ENCODE results near the gene IQSEC3.

IQSEC3 gene

GRCh38 chr12:202081-202731 lies 135.6 kb downstream of the IQSEC3 start:
- H3K79me2 ChIP-seq (ENCODE audit: control insufficient read depth, insufficient read depth, low read length), result no peaks in the 10 kb centered on the region
- no peak overlapping the region for H3K4me3 ChIP-seq (ENCODE audit: low read length)
- no peak overlapping the region for H3K27ac ChIP-seq (ENCODE audit: low read depth, low read length)
- H2AK5ac ChIP-seq (ENCODE audit: low read length), result no peak overlapping the region
- H4K8ac ChIP-seq (ENCODE audit: low read depth, low read length), result no peak overlapping the region
- no peak overlapping the region for H3K4ac ChIP-seq (ENCODE audit: low read depth, low read length)
- H2BK5ac ChIP-seq (ENCODE audit: low read length), result no peak overlapping the region
- no CpG with 5 or more reads among the region's 15 CpGs for WGBS (ENCODE audit: extremely low coverage, insufficient coverage, low lambda C conversion rate)
- H3K18ac ChIP-seq (ENCODE audit: low read length), result no peak overlapping the region
- no peak overlapping the region for H3K4me2 ChIP-seq (ENCODE audit: low read length)
- peaks cover 12% of the 10 kb centered on the region for H3K27me3 ChIP-seq (ENCODE audit: insufficient read depth, low read length, poor library complexity)
- H3K36me3 ChIP-seq (ENCODE audit: control insufficient read depth, insufficient read depth, low read length), result no peaks in the 10 kb centered on the region
- H2BK120ac ChIP-seq (ENCODE audit: low read depth, low read length), result no peak overlapping the region
- H3K9ac ChIP-seq (ENCODE audit: low read length), result no peak overlapping the region
- H3K23ac ChIP-seq (ENCODE audit: low read length), result no peak overlapping the region
- H3K56ac ChIP-seq (ENCODE audit: low read length), result no peak overlapping the region
- H2BK15ac ChIP-seq (replicated peaks; ENCODE audit: low read depth), result no peak overlapping the region
- peaks cover 2% of the 10 kb centered on the region for H3K4me1 ChIP-seq (ENCODE audit: control insufficient read depth, low read depth, low read length)
- H3K79me1 ChIP-seq (ENCODE audit: low read length), result no peaks in the 10 kb centered on the region
- no peak overlapping the region for H4K5ac ChIP-seq (ENCODE audit: low read length)
- peak; percentile 51 for DNase-seq

- Histone ChIP-seq H2BK15ac (replicated peaks; ENCODE audit: low read depth) (no peak overlapping the region), H3K27ac (ENCODE audit: low read depth, low read length) (no peak overlapping the region), H3K4me3 (ENCODE audit: low read length) (no peak overlapping the region), H3K79me2 (ENCODE audit: control insufficient read depth, insufficient read depth, low read length) (no peaks in the 10 kb centered on the region), H4K5ac (ENCODE audit: low read length) (no peak overlapping the region), H3K56ac (ENCODE audit: low read length) (no peak overlapping the region), H3K4ac (ENCODE audit: low read depth, low read length) (no peak overlapping the region), H4K8ac (ENCODE audit: low read depth, low read length) (no peak overlapping the region), H2BK120ac (ENCODE audit: low read depth, low read length) (no peak overlapping the region), H3K23ac (ENCODE audit: low read length) (no peak overlapping the region), H3K4me1 (ENCODE audit: control insufficient read depth, low read depth, low read length) (peaks cover 2% of the 10 kb centered on the region), H3K27me3 (ENCODE audit: insufficient read depth, low read length, poor library complexity) (peaks cover 12% of the 10 kb centered on the region), H3K9ac (ENCODE audit: low read length) (no peak overlapping the region), H3K36me3 (ENCODE audit: control insufficient read depth, insufficient read depth, low read length) (no peaks in the 10 kb centered on the region), H3K4me2 (ENCODE audit: low read length) (no peak overlapping the region), H3K79me1 (ENCODE audit: low read length) (no peaks in the 10 kb centered on the region), H2AK5ac (ENCODE audit: low read length) (no peak overlapping the region), H3K18ac (ENCODE audit: low read length) (no peak overlapping the region), H2BK5ac (ENCODE audit: low read length) (no peak overlapping the region)
- no CpG with 5 or more reads among the region's 16 CpGs for WGBS (ENCODE audit: extremely low coverage, insufficient coverage, low lambda C conversion rate)
- DNase-seq, result no peak
These were observed 136.5 kb downstream of the IQSEC3 start for GRCh38 chr12:203074-203461.

GRCh38 chr12:203462-204260 lies 137.1 kb downstream of the IQSEC3 start:
- Histone ChIP-seq H2BK15ac (replicated peaks; ENCODE audit: low read depth) (no peak overlapping the region), H4K8ac (ENCODE audit: low read depth, low read length) (no peak overlapping the region), H3K4me3 (ENCODE audit: low read length) (peak overlapping the region; percentile 12), H4K5ac (ENCODE audit: low read length) (no peak overlapping the region), H3K36me3 (ENCODE audit: control insufficient read depth, insufficient read depth, low read length) (no peaks in the 10 kb centered on the region), H3K23ac (ENCODE audit: low read length) (no peak overlapping the region), H3K4ac (ENCODE audit: low read depth, low read length) (no peak overlapping the region), H3K79me1 (ENCODE audit: low read length) (no peaks in the 10 kb centered on the region), H3K79me2 (ENCODE audit: control insufficient read depth, insufficient read depth, low read length) (no peaks in the 10 kb centered on the region), H3K27me3 (ENCODE audit: insufficient read depth, low read length, poor library complexity) (peaks cover 12% of the 10 kb centered on the region), H3K4me2 (ENCODE audit: low read length) (peak overlapping the region; percentile 69), H3K9ac (ENCODE audit: low read length) (peak overlapping the region; percentile 44), H2AK5ac (ENCODE audit: low read length) (no peak overlapping the region), H2BK120ac (ENCODE audit: low read depth, low read length) (no peak overlapping the region), H3K4me1 (ENCODE audit: control insufficient read depth, low read depth, low read length) (peaks cover 2% of the 10 kb centered on the region), H2BK5ac (ENCODE audit: low read length) (no peak overlapping the region), H3K27ac (ENCODE audit: low read depth, low read length) (no peak overlapping the region), H3K56ac (ENCODE audit: low read length) (peak overlapping the region; percentile 57), H3K18ac (ENCODE audit: low read length) (no peak overlapping the region)
- DNase-seq, result no peak
- no CpG with 5 or more reads among the region's 84 CpGs for WGBS (ENCODE audit: extremely low coverage, insufficient coverage, low lambda C conversion rate)

DNA sequence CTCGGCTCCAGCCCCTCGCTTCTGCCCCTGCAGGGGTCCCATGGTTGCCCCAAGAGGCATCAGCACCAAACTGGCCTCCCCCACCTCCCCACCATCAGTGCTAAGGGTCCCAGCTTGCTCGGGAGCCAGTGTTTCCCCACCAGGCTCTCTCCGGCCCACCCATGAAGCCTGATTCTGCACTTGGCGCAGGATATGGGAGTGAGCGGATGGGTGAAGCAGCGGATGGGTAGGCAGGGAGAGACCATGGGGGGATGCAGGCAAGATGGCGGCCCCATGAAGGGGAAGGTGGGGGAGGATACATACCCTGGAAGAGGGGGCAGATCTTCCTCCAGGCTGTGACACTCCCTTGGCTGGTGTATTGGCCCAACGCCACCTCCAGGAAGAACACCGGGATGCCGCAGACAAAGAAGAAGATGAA lies 137.7 kb downstream of the IQSEC3 start:
- DNase-seq, result no peak
- no peak overlapping the region for H2AK5ac ChIP-seq (ENCODE audit: low read length)
- no peak overlapping the region for H2BK120ac ChIP-seq (ENCODE audit: low read depth, low read length)
- no peaks in the 10 kb centered on the region for H3K79me2 ChIP-seq (ENCODE audit: control insufficient read depth, insufficient read depth, low read length)
- H2BK15ac ChIP-seq (replicated peaks; ENCODE audit: low read depth), result no peak overlapping the region
- no peaks in the 10 kb centered on the region for H3K36me3 ChIP-seq (ENCODE audit: control insufficient read depth, insufficient read depth, low read length)
- no peak overlapping the region for H3K23ac ChIP-seq (ENCODE audit: low read length)
- no peak overlapping the region for H3K4me3 ChIP-seq (ENCODE audit: low read length)
- no peak overlapping the region for H3K18ac ChIP-seq (ENCODE audit: low read length)
- no peak overlapping the region for H2BK5ac ChIP-seq (ENCODE audit: low read length)
- no peak overlapping the region for H4K8ac ChIP-seq (ENCODE audit: low read depth, low read length)
- no peak overlapping the region for H3K56ac ChIP-seq (ENCODE audit: low read length)
- H3K27me3 ChIP-seq (ENCODE audit: insufficient read depth, low read length, poor library complexity), result peaks cover 12% of the 10 kb centered on the region
- no peak overlapping the region for H3K4ac ChIP-seq (ENCODE audit: low read depth, low read length)
- H3K79me1 ChIP-seq (ENCODE audit: low read length), result no peaks in the 10 kb centered on the region
- H4K5ac ChIP-seq (ENCODE audit: low read length), result no peak overlapping the region
- H3K9ac ChIP-seq (ENCODE audit: low read length), result no peak overlapping the region
- peaks cover 2% of the 10 kb centered on the region for H3K4me1 ChIP-seq (ENCODE audit: control insufficient read depth, low read depth, low read length)
- peak overlapping the region; percentile 69 for H3K4me2 ChIP-seq (ENCODE audit: low read length)
- WGBS (ENCODE audit: extremely low coverage, insufficient coverage, low lambda C conversion rate), result no CpG with 5 or more reads among the region's 11 CpGs
- H3K27ac ChIP-seq (ENCODE audit: low read depth, low read length), result no peak overlapping the region

- no peak overlapping the region for H3K4me2 ChIP-seq (ENCODE audit: low read length)
- no peak overlapping the region for H2BK120ac ChIP-seq (ENCODE audit: low read depth, low read length)
- no peak overlapping the region for H3K4me3 ChIP-seq (ENCODE audit: low read length)
- no peaks in the 10 kb centered on the region for H3K79me2 ChIP-seq (ENCODE audit: control insufficient read depth, insufficient read depth, low read length)
- H3K23ac ChIP-seq (ENCODE audit: low read length), result no peak overlapping the region
- H3K36me3 ChIP-seq (ENCODE audit: control insufficient read depth, insufficient read depth, low read length), result no peaks in the 10 kb centered on the region
- no peak overlapping the region for H4K8ac ChIP-seq (ENCODE audit: low read depth, low read length)
- H2AK5ac ChIP-seq (ENCODE audit: low read length), result no peak overlapping the region
- H2BK5ac ChIP-seq (ENCODE audit: low read length), result no peak overlapping the region
- no peaks in the 10 kb centered on the region for H3K79me1 ChIP-seq (ENCODE audit: low read length)
- H3K18ac ChIP-seq (ENCODE audit: low read length), result no peak overlapping the region
- no peak overlapping the region for H3K9ac ChIP-seq (ENCODE audit: low read length)
- no peak overlapping the region for H3K27ac ChIP-seq (ENCODE audit: low read depth, low read length)
- H4K5ac ChIP-seq (ENCODE audit: low read length), result no peak overlapping the region
- no peak overlapping the region for H3K56ac ChIP-seq (ENCODE audit: low read length)
- no CpG with 5 or more reads among the region's 4 CpGs for WGBS (ENCODE audit: extremely low coverage, insufficient coverage, low lambda C conversion rate)
- H3K4me1 ChIP-seq (ENCODE audit: control insufficient read depth, low read depth, low read length), result peaks cover 2% of the 10 kb centered on the region
- peaks cover 12% of the 10 kb centered on the region for H3K27me3 ChIP-seq (ENCODE audit: insufficient read depth, low read length, poor library complexity)
- no peak for DNase-seq
- no peak overlapping the region for H2BK15ac ChIP-seq (replicated peaks; ENCODE audit: low read depth)
- H3K4ac ChIP-seq (ENCODE audit: low read depth, low read length), result no peak overlapping the region
These were observed 138.5 kb downstream of the IQSEC3 start for GRCh38 chr12:205026-205425.
